HTERT RPE-1 (cell line): ENCODE data around the gene GJC2.

Experiments used
- in situ Hi-C: fragments of 300-500 bp; cut with MboI; formaldehyde crosslinking; loops from 4 replicates; pipeline ENCODE4 v1.14.3; 2020; ENCODE audit warnings: low sequenced_read_pairs

Gene GJC2

DNA sequence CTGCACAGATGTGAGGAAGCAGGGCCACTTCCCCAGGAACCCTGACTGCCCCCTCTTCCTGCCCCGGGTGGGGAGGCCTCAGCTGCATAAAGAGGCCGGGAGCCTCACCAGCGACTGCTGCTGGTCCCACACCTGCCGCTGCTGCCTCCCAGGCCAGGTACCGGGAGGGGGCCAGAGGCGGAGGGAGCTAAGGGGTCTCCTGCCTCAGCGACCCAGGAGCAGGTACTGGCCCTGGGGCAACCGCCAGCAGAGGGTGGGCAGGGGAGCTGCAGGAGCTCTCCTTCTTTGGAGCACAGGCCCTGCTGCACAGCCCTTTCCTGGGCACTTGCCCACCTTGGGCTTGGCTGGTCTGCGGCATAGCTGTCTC is 6.8 kb downstream of the GJC2 start:
- in situ Hi-C loops: no loop called here

DNA sequence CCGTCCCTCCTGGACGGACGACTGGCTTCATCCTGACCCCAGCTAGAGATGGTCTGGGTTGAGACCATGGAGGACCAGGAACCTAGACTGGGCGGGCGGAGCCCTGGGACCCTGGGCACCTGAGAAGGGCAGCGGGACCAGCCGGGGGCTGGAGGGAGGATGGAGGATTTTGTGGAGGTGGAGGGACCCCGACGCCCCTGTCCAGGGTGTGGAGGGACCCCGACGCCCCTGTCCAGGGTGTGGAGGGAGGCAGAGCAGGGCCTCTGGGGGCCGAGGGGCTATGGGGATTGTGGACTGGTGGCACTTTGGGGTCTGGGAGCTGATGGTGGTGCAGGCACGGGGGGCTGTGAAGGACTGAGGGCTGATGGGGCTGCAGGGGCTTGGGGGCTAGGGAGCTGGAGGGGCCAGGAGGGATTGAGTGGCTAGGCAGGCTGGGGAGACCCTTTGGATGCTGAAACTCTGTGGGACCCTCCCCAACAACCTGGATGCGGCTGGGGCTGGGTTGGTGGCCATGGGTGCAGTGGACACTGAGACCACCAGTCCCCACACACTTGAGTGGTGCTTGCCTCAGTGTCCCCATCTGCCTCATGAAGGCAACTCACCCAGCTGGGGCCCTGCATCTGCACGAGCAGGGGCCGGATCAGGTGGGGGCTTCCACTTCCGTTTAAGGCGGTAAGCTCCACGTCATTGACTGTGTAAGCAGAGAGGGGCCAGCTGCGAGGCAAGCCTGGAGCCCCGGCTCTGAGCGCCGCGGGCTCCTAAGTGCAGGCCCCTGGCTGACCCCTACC is 7.4 kb downstream of the GJC2 start:
- in situ Hi-C loops: no loop called here

DNA sequence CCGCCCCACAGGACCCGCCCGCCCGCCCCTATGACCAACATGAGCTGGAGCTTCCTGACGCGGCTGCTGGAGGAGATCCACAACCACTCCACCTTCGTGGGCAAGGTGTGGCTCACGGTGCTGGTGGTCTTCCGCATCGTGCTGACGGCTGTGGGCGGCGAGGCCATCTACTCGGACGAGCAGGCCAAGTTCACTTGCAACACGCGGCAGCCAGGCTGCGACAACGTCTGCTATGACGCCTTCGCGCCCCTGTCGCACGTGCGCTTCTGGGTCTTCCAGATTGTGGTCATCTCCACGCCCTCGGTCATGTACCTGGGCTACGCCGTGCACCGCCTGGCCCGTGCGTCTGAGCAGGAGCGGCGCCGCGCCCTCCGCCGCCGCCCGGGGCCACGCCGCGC is 8.0 kb downstream of the GJC2 start:
- in situ Hi-C loops: no loop called here

DNA sequence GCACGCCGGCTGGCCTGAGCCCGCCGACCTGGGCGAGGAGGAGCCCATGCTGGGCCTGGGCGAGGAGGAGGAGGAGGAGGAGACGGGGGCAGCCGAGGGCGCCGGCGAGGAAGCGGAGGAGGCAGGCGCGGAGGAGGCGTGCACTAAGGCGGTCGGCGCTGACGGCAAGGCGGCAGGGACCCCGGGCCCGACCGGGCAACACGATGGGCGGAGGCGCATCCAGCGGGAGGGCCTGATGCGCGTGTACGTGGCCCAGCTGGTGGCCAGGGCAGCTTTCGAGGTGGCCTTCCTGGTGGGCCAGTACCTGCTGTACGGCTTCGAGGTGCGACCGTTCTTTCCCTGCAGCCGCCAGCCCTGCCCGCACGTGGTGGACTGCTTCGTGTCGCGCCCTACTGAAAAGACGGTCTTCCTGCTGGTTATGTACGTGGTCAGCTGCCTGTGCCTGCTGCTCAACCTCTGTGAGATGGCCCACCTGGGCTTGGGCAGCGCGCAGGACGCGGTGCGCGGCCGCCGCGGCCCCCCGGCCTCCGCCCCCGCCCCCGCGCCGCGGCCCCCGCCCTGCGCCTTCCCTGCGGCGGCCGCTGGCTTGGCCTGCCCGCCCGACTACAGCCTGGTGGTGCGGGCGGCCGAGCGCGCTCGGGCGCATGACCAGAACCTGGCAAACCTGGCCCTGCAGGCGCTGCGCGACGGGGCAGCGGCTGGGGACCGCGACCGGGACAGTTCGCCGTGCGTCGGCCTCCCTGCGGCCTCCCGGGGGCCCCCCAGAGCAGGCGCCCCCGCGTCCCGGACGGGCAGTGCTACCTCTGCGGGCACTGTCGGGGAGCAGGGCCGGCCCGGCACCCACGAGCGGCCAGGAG is 8.6 kb downstream of the GJC2 start:
- in situ Hi-C loops: no loop called here

DNA sequence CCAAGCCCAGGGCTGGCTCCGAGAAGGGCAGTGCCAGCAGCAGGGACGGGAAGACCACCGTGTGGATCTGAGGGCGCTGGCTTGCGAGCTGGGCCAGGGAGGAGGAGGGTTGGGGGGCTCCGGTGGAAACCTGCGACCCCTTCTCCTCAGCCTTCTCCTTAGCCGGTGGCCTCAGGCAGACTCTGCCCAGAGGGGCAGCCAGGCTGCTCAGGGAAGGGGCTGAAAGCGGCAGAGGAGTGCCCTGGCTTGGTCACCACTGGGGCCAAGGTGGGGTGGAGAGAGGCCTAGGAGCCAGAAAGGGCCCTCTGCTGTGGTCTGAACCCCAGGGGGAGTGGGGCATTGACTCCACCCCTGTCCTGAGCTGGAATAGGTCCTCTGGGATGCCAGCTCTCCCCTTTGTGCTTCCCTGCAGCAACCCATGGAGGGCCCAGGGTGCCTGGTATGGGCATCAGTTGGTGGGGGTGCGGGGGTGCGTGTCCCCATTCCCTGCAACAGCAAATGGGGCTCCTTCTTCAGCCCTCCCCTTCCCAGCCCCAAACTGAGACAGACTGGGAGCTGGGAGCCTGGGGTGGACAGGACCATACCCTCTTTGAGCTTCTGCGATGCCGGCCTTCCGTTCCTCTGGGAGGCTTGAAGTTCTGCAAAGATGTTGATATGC is 9.4 kb downstream of the GJC2 start:
- in situ Hi-C loops: no loop called here

DNA sequence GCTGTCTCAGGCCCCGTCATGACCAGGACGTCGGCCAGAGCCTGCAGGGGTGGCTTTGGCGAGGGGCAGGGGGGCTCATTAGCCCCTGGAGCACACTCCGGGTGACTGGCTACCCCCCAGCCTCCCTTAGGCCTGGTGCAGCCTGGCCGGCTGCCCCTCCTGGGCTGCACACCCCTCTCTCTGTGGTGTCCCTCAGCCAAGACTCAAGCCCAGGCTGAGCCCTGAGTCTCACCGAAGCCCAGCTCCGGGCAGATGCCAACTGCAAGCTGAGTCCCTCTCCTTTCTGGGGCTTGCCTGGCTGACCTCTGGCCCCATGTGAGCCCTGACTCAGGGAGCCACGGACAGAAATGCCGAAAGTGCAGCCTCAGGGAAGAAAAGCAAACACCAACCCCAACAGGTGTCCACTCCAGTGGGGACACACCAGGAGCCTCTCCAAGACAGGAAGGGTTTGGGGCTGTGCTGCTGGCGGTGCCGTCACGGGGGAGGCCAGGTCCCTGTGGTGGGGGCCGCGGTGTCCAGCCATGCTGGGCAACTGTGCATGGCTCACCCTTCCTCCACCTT is 10.6 kb downstream of the GJC2 start:
- in situ Hi-C loops: no loop called here

DNA sequence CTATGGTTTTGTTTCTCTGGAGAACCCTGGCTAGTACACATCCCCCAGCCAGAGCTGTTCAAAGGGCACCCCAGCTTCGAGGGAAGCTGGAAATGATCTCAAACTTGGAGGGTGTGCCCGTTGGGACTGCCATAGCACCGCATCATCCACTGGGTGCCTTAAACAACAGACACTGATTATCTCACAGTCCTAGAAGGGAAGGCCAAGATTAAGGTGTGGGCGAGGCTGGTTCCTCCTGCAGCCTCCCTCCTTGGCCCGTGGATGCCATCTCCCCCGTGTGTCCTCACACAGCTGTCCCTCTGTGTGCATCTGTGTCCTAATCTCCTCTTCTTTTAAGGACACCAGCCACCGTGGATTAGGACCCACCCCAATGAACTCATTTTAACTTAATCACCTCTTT is 11.6 kb downstream of the GJC2 start:
- in situ Hi-C loops: no loop called here

DNA sequence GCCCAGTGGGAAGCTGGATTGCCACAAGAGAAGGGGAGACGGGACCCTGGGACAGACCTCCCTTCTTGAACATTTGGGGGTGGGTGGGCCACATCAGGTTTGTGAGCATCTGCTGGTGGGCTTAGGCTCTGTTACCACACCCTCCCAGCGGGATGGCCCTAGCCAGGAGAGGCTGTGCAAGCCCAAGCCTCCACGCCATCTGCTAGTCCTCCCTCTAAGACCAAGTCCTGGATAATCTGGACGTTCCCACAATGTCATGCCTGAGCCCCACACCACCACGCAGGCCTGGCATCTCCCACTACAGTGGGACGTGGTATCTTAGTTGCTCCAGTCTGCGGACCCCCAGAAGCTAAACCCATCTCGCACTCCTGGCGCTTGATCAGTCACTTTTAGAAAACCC is 12.1 kb downstream of the GJC2 start:
- in situ Hi-C loops: no loop called here

DNA sequence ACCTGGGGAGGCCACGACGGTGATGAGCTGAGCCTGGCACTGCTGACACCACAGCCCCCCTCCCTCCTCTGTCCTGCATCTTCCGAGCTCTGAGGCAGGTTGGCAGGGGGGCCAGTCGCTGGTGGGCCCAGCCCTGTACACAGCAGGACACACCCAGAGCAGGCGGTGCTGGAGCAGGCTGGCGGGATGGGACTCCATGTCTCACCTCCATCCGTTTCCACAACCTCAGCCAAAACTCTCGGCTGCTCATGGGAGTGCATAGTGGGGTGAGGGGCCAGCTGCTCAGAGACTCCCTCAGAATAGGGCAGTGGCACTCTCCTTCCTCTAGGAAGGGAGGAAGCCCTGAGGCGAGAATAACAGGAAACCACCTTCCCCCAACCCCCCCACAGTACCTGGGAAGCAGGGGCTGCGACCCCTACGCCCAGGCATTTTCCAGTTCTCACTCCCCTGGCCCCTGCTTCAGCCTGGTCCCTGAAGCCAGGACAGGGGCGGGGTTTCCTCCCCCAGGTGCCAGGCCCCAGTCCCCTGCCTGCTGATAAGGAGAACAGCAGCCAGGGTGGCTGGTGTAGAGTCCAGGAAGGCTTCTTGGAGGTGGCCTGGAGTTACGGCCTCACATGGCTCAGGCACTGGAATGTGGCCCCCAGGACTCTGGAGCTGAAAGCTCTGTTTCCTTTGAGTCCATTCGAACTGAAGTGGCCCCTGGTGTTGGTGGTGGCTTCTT is 12.7 kb downstream of the GJC2 start:
- in situ Hi-C loops: no loop called here

DNA sequence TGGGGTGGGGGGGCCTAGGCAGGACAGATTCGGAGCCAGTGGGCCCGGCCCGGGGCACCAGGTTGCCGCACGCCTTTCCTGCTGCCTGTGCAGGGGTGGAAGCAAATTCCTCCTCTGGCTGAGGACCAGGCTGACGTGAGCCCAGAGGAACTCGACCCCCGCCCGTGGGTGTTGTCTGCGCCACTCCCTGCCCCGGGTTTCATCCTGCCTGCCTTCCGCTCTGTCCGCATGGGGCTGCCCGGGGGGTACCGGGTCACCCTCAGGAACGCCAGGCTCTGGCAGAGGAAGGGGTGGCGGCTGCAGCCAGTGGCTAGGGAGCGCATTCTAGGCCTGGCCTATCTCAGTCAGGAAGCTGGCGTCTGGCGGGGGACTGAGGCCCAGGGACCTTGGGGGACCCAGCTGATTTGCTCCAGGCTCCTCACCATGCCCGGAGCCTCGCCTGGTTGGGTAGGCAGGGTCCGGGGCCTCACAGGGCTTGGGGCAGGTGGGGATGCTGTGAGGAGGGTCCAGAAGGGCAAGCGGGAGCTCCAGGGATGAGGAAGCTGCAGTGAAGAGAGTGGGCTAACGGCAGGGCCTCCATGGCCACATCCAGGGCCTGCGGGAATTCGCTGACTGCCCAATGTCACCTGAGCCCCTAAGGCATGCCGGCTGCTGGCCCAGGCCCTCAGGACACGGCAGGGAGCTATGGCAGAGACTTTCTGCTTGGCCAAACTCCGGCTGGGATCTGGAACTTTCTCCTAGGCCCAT is 13.4 kb downstream of the GJC2 start:
- in situ Hi-C loops: no loop called here

DNA sequence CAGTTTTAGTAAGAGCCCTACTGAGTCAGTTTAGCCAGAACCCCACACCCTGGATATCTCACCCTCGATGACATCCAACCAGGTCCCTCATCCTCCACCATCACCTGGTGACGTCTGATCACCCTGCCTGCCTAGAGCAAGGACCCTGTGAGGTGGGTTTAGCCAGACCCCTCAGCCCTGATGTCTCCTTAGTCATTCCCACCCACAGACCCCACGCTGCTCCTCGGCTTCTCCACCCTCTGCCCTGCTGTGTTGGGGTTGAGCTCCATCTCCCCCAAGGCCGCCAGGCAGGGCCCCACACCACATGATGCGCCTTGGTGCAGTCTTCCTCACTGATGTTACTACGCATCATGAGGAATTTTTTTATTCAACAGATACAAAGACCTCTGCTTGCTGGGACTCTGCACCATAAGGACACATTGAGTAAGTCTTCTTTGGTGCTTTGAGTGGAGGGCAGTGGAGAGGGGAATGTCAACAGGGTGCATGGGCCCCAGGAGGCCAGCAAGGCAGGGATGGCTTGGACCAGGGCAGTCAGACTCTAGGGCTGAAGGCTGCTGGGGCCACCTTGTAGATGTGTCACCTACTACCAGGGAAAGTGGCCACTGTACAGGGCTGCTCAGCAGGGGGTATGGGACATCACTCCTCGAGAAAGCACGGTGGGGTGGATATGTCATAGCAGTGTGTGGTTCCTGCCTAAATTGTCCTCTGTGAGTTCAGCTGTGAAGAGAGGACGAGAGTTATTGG is 14.2 kb downstream of the GJC2 start:
- in situ Hi-C loops: no loop called here

DNA sequence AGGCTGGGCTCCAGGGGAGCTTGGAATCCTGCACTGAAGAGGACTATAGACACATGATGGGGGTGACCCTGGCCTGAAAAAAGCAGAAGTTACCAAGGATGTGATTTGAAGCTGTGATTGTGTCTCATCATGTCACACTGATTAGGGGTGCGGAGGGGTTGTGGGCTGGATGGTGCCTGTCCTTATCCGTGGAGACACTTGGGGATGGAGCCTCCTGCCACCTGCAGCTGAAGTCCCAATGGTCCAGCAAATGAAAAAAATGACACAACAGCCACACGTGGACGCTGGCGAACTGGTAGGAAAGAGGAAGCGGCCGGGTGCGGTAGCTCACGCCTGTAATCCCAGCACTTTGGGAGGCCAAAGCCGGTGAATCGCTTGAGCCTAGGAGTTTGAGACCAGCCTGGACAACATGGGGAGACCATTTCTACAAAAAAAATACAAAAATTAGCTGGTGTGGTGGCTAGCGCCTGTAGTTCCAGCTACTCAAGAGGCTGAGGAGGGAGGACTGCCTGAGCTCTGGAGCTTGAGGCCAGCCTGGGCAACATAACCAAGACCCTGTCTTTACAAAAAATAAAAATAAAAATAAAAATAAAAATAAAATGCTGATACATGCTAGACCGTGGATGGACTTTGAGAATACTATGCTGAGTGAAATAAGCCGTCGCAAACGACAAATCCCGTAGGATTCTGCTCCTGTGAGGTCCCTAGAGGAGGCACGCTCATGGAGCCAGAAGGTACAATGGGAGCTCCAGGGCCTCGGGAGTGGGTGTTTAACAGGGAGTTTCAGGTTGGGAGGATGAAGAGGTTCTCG is 15.0 kb downstream of the GJC2 start:
- in situ Hi-C loops: no loop called here

DNA sequence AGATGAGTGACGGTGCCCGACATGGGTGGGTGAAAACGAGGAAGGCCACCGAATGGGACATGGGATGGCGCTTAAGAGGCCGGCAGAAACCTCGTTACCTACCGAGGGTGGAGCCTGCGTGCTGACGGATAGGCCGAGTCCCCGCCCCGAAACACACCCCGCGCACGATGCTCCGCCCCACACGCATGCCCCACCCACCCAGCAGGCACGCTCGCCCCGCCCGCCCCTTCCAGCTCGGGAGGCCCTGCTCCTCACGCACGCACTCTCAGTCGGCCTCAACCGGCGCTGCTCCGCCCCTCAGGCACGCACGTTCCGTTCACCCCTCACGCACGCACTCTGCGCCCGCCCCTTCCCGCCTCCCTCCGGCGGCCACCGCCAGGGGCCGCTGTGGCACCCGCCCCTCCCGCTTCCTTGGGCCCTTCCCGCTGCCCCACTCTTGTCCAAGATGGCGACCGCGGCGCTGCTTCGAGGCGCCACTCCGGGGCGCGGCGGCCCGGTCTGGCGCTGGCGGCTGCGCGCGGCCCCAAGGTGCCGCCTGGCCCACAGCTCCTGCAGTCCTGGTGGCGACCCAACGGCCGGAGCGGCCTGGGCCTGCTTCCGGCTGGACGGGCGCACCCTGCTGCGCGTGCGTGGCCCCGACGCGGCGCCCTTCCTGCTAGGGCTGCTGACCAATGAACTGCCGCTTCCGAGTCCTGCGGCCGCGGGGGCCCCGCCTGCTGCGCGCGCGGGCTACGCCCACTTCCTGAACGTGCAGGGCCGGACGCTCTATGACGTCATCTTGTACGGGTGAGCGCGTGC is 15.8 kb downstream of the GJC2 start, which contains the start of gene IBA57:
IBA57 (plus strand) TSS at position 433 of the 798 bp plus-strand sequence; CDS start at position 446, 13 bp downstream.
- in situ Hi-C loops: no loop called here

DNA sequence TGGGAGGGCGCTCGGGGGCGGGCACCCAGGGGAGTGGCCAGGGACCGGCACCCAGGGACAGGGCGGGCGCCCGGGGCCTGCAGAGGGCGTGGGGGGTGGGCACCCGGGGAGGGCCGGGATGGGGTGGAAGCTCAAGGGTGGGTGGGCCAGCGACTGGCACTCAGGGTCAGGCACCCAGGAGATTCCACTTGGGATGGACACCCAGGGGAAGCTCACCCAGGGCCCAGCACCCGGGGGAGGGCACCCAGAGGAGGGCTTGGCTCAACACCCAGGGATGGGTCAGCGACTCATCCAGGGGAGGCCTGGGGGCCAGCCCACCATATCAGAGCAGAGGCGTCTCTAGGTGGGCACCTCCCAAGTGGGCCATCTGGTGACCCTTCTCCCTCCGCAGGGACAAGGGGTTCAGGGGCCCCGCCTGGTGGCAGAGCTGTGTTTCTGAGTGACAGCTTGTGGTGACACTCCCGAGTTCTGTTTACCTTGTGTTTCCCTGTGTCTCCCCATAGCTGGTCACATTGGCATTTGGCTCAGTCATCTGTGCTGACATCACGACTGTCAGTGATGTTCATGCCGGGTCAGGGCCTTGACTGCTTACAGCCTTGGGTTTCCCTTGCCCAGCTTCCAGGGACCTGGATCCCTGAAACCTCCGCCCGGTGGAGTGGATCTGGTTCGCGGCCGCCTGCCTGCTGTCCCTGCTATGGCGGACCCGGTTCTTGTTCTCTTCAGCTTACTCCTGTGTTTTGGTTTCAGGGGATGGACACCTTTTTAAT is 16.6 kb downstream of the GJC2 start:
- in situ Hi-C loops: no loop called here

DNA sequence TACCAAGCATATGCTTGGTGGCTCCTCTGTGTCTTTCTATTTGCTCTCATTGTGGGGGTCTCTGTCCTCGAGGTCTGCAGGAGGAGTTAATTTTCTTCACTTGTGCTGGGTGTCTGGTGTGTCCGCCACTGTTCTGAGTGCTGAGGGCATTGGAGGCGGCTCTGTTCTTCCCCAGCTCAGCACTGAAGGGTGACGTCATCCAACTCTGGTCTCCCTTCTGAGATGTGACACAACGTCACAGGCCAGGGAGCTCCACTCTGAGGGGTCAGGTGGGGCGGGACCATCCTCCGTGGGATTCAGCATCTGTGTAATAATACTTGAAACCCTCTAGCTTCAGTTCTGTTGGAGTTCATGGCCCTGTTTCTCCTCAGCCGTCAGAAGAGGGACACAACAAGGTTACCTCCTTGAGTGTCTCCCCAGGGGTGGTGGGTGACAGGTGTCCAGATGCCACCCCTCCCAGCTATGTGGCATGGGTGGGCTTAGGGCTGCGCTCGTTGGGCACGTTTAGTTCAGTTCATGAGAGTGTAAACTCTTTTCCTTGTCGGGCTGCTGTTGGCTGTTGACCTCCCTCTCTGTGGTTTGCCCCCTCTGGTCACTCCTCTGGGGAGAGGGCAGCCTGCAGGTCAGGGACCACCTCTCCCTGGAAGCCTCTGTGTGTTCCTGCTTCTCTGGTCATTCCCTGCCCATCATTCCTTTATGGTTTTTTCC is 19.0 kb downstream of the GJC2 start:
- in situ Hi-C loops: no loop called here

DNA sequence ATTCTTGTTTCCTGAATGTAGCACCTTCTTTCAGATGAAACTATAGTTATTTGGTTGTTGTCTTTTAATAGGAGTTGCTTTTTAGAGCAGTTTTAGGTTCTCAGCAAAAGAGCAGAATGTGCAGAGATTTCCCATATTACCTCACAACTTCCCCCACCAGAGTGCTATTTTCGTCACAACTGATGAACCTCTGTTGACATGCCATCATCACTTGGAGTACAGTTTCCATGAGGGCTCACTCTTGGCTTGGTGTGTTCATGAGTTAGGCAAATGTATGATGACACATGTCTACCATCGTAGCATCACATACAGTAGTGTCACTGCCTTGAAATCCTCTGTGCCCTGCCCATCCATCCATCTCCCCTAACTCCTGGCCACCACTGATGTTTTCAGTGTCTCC is 19.6 kb downstream of the GJC2 start:
- in situ Hi-C loops: no loop called here
